ENCODE data around the gene HAVCR2.

DNA sequence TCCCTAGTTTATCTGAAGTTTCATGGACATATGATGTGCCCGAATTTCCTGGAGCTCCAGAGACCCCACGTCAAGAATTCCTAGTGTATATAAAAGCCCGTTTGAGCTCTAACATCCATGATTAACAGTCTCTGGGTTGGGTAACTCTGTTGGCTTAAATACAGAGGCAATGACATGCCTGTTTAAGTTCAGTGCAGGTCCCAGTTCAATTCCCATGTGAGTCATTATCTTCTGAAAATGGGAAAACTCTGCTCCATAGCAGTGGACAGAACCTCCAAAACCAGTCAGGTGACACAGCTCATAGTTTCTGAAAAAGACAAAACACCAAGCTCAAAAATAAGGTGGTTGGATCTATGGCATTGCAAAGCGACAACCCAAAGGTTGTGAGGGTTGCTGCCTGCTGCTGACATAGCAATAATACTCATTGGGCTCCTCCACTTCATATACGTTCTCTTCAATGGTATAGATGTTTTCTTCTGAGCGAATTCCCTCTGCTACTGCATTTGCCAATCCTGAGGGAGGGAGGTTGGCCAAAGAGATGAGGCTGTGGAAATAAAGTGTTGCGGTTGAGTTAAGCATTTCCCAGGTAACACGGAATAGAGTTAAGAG is 22.0 kb downstream of the HAVCR2 start:
- TF ChIP-seq, protein P1, sequence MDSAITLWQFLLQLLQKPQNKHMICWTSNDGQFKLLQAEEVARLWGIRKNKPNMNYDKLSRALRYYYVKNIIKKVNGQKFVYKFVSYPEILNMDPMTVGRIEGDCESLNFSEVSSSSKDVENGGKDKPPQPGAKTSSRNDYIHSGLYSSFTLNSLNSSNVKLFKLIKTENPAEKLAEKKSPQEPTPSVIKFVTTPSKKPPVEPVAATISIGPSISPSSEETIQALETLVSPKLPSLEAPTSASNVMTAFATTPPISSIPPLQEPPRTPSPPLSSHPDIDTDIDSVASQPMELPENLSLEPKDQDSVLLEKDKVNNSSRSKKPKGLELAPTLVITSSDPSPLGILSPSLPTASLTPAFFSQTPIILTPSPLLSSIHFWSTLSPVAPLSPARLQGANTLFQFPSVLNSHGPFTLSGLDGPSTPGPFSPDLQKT (IDR thresholded peaks at IDR 0.05; ENCODE audit: borderline replicate concordance, low read depth, low read length), result no peak
- TF ChIP-seq, protein P2, sequence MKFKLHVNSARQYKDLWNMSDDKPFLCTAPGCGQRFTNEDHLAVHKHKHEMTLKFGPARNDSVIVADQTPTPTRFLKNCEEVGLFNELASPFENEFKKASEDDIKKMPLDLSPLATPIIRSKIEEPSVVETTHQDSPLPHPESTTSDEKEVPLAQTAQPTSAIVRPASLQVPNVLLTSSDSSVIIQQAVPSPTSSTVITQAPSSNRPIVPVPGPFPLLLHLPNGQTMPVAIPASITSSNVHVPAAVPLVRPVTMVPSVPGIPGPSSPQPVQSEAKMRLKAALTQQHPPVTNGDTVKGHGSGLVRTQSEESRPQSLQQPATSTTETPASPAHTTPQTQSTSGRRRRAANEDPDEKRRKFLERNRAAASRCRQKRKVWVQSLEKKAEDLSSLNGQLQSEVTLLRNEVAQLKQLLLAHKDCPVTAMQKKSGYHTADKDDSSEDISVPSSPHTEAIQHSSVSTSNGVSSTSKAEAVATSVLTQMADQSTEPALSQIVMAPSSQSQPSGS (tag by site-specific recombination; IDR thresholded peaks at IDR 0.05; ENCODE audit: low read depth), result no peak
- TF ChIP-seq HOXD13 (CRISPR knock-in tag; IDR thresholded peaks at IDR 0.05; ENCODE audit: borderline replicate concordance) (no peak), TCF7L2 (IDR thresholded peaks at IDR 0.05; ENCODE audit: borderline replicate concordance, low read depth, low read length) (no peak), YY1 (tag by site-specific recombination; IDR thresholded peaks at IDR 0.05) (no peak), MEIS1 (CRISPR knock-in tag; IDR thresholded peaks at IDR 0.05; ENCODE audit: borderline replicate concordance) (no peak), ZNF830 (tag by site-specific recombination; IDR thresholded peaks at IDR 0.05; ENCODE audit: low read depth) (no peak)
- TF ChIP-seq, protein P3, sequence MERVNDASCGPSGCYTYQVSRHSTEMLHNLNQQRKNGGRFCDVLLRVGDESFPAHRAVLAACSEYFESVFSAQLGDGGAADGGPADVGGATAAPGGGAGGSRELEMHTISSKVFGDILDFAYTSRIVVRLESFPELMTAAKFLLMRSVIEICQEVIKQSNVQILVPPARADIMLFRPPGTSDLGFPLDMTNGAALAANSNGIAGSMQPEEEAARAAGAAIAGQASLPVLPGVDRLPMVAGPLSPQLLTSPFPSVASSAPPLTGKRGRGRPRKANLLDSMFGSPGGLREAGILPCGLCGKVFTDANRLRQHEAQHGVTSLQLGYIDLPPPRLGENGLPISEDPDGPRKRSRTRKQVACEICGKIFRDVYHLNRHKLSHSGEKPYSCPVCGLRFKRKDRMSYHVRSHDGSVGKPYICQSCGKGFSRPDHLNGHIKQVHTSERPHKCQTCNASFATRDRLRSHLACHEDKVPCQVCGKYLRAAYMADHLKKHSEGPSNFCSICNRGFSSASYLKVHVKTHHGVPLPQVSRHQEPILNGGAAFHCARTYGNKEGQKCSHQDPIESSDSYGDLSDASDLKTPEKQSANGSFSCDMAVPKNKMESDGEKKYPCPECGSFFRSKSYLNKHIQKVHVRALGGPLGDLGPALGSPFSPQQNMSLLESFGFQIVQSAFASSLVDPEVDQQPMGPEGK (tag by site-specific recombination; IDR thresholded peaks at IDR 0.05), result no peak
- TF ChIP-seq, protein P4, sequence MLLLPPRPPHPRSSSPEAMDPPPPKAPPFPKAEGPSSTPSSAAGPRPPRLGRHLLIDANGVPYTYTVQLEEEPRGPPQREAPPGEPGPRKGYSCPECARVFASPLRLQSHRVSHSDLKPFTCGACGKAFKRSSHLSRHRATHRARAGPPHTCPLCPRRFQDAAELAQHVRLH (tag by site-specific recombination; IDR thresholded peaks at IDR 0.05), result no peak
- TF ChIP-seq, protein P5, sequence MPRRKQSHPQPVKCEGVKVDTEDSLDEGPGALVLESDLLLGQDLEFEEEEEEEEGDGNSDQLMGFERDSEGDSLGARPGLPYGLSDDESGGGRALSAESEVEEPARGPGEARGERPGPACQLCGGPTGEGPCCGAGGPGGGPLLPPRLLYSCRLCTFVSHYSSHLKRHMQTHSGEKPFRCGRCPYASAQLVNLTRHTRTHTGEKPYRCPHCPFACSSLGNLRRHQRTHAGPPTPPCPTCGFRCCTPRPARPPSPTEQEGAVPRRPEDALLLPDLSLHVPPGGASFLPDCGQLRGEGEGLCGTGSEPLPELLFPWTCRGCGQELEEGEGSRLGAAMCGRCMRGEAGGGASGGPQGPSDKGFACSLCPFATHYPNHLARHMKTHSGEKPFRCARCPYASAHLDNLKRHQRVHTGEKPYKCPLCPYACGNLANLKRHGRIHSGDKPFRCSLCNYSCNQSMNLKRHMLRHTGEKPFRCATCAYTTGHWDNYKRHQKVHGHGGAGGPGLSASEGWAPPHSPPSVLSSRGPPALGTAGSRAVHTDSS (tag by site-specific recombination; IDR thresholded peaks at IDR 0.05), result no peak
- TF ChIP-seq, protein P6, sequence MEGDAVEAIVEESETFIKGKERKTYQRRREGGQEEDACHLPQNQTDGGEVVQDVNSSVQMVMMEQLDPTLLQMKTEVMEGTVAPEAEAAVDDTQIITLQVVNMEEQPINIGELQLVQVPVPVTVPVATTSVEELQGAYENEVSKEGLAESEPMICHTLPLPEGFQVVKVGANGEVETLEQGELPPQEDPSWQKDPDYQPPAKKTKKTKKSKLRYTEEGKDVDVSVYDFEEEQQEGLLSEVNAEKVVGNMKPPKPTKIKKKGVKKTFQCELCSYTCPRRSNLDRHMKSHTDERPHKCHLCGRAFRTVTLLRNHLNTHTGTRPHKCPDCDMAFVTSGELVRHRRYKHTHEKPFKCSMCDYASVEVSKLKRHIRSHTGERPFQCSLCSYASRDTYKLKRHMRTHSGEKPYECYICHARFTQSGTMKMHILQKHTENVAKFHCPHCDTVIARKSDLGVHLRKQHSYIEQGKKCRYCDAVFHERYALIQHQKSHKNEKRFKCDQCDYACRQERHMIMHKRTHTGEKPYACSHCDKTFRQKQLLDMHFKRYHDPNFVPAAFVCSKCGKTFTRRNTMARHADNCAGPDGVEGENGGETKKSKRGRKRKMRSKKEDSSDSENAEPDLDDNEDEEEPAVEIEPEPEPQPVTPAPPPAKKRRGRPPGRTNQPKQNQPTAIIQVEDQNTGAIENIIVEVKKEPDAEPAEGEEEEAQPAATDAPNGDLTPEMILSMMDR (tag by site-specific recombination; IDR thresholded peaks at IDR 0.05), result no peak
- TF ChIP-seq, protein P7, sequence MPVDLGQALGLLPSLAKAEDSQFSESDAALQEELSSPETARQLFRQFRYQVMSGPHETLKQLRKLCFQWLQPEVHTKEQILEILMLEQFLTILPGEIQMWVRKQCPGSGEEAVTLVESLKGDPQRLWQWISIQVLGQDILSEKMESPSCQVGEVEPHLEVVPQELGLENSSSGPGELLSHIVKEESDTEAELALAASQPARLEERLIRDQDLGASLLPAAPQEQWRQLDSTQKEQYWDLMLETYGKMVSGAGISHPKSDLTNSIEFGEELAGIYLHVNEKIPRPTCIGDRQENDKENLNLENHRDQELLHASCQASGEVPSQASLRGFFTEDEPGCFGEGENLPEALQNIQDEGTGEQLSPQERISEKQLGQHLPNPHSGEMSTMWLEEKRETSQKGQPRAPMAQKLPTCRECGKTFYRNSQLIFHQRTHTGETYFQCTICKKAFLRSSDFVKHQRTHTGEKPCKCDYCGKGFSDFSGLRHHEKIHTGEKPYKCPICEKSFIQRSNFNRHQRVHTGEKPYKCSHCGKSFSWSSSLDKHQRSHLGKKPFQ (tag by site-specific recombination; IDR thresholded peaks at IDR 0.05), result no peak

Data from HEK293 (cell line).